Measurements from ENCODE around the gene FLNB.

- no peak for TF ChIP-seq RAD21 (IDR thresholded peaks at IDR 0.05 in 1 of 2, conservative IDR thresholded peaks at IDR 0.05 in 1 of 2; ENCODE audit: low read depth in 2 of 2, low read length in 2 of 2)
- no peak for TF ChIP-seq SAP30 (IDR thresholded peaks at IDR 0.05; ENCODE audit: insufficient read depth, insufficient replicate concordance, low read length)
- TF ChIP-seq SP1 (IDR thresholded peaks at IDR 0.05; ENCODE audit: low read depth, low read length): no peak
- TF ChIP-seq CTCF (IDR thresholded peaks at IDR 0.05; ENCODE audit: control extremely low read depth in 1 of 3, insufficient read depth in 1 of 3, low read depth in 1 of 3, low read length in 3 of 3): no peak
- no peak for TF ChIP-seq RFX5 (IDR thresholded peaks at IDR 0.05; ENCODE audit: borderline replicate concordance, low read depth, low read length)
- no peak for TF ChIP-seq SUZ12 (IDR thresholded peaks at IDR 0.05; ENCODE audit: low read length)
- no peak for TF ChIP-seq YY1 (IDR thresholded peaks at IDR 0.05; ENCODE audit: low read depth, low read length)
- TF ChIP-seq BCL11A (IDR thresholded peaks at IDR 0.05; ENCODE audit: low read depth in 2 of 2, low read length in 2 of 2): no peak
- no peak for TF ChIP-seq TAF1 (IDR thresholded peaks at IDR 0.05; ENCODE audit: low read depth, low read length)
- TF ChIP-seq ATF2 (IDR thresholded peaks at IDR 0.05; ENCODE audit: low read length): no peak
- no peak for TF ChIP-seq EP300 (IDR thresholded peaks at IDR 0.05; ENCODE audit: borderline replicate concordance in 1 of 2, low read depth in 2 of 2, low read length in 2 of 2)
- no peak for TF ChIP-seq USF2 (IDR thresholded peaks at IDR 0.05; ENCODE audit: low read length)
- no peak for TF ChIP-seq POLR2A (IDR thresholded peaks at IDR 0.05; ENCODE audit: control extremely low read depth in 1 of 2, low read depth in 2 of 2, low read length in 2 of 2)
These were observed 162.9 kb downstream of the FLNB start for GRCh38 chr3:58171126-58171525.
